Endothelial cell of umbilical vein (primary cell): ENCODE results near the gene BCR. TPM values are rescaled to one million over a fixed set of nuclear protein-coding genes. Genes with fewer than 3 reads are reported as not detected.

Experiments
- BruUV-seq: library from RNA; stranded (reverse); fragments of 400-500 nt; replicated peaks from 2 replicates; lab custom pipeline; 2021; lab: Mats Ljungman, UMichigan
- CTCF ChIA-PET: fragments of 300-600, 350-600 bp; sonication (Branson Sonifier 250); formaldehyde crosslinking; loops from one replicate; lab custom pipeline; 2021; ENCODE audit warnings: antibody characterized with exemption, inconsistent platforms; lab: Charles Lee
- POLR2A ChIA-PET: fragments of 300-600, 350-600 bp; sonication (Branson Sonifier 250); formaldehyde crosslinking; loops from one replicate; lab custom pipeline; 2021; ENCODE audit warnings: antibody characterized with exemption, inconsistent platforms; lab: Charles Lee
- DNase-seq: peaks from one replicate; pipeline ENCODE4 v3.0.0-alpha.2; 2011; ENCODE audit warnings: low read depth, low spot score
- FAIRE-seq: peaks from 2 replicates; lab custom pipeline; 2011; peaks lifted over from hg19 to GRCh38; lab: Jason Lieb, UNC
- H2AFZ ChIP-seq: 2 replicates; pipeline ENCODE4 v1.6.0; 2012; ENCODE audit warnings: low read depth, low read length, control low read depth, inconsistent platforms
- H3K27ac ChIP-seq: 2 replicates; pipeline ENCODE4 v1.5.1; 2011; ENCODE audit warnings: low read depth, mild to moderate bottlenecking, control low read depth, low read length, moderate library complexity; ENCODE audit not compliant: insufficient read depth
- H3K27me3 ChIP-seq, 2 experiments: 2 replicates each; pipeline versions ENCODE4 v1.6.0 to v1.6.1; 2011; ENCODE audit warnings: low read length in 2 of 2, mixed read lengths in 1 of 2; ENCODE audit not compliant: control insufficient read depth in 2 of 2, insufficient read depth in 2 of 2
- H3K36me3 ChIP-seq, 2 experiments: 2 replicates in 1 of 2; 3 replicates in 1 of 2; pipeline ENCODE4 v1.5.1; 2011; ENCODE audit warnings: low read length in 2 of 2, mild to moderate bottlenecking in 1 of 2, moderate library complexity in 1 of 2; ENCODE audit not compliant: control insufficient read depth in 2 of 2, insufficient read depth in 2 of 2; ENCODE audit errors: extremely low read depth in 1 of 2
- H3K4me1 ChIP-seq: 3 replicates; pipeline ENCODE4 v1.5.1; 2011; ENCODE audit warnings: mild to moderate bottlenecking, low read length; ENCODE audit not compliant: control insufficient read depth, insufficient read depth; ENCODE audit errors: extremely low read depth
- H3K4me2 ChIP-seq: 2 replicates; pipeline ENCODE4 v1.6.1; 2011; ENCODE audit warnings: low read length, control low read depth, mixed read lengths; ENCODE audit not compliant: insufficient read depth
- H3K4me3 ChIP-seq, 3 experiments: fragments of 200-600 bp in 1 of 3; sonication (generic), shearing (Covaris generic) in 1 of 3; replicated peaks in 1 of 3; 2 replicates each; pipeline ENCODE4 v1.5.1; 2011 to 2016; ENCODE audit warnings: control low read depth in 3 of 3, low read length in 3 of 3, mild to moderate bottlenecking in 2 of 3, inconsistent platforms in 1 of 3, low read depth in 1 of 3, moderate library complexity in 1 of 3; ENCODE audit not compliant: insufficient read depth in 1 of 3
- H3K79me2 ChIP-seq: 2 replicates; pipeline ENCODE4 v1.6.0; 2012; ENCODE audit warnings: low read length, inconsistent platforms; ENCODE audit not compliant: control insufficient read depth, insufficient read depth
- H3K9ac ChIP-seq: replicated peaks from 2 replicates; pipeline ENCODE3; 2011; ENCODE audit warnings: low read length, control low read depth; ENCODE audit not compliant: insufficient read depth; ENCODE audit errors: extremely low read depth
- H3K9me1 ChIP-seq: replicated peaks from 3 replicates; pipeline ENCODE4 v1.6.0; 2011; ENCODE audit warnings: mild to moderate bottlenecking, low read length; ENCODE audit not compliant: control insufficient read depth, insufficient read depth; ENCODE audit errors: extremely low read depth
- H3K9me3 ChIP-seq: replicated peaks from 2 replicates; pipeline ENCODE4 v1.5.1; 2012; ENCODE audit warnings: low read length, inconsistent platforms; ENCODE audit not compliant: control insufficient read depth, insufficient read depth
- H4K20me1 ChIP-seq: replicated peaks from 2 replicates; pipeline ENCODE3; 2011; ENCODE audit warnings: mild to moderate bottlenecking, low read length; ENCODE audit not compliant: control insufficient read depth, insufficient read depth; ENCODE audit errors: extremely low read depth
- EZH2 ChIP-seq: IDR thresholded peaks from 2 replicates; pipeline ENCODE4 v1.6.1; 2012; ENCODE audit warnings: borderline replicate concordance, low read depth, mild to moderate bottlenecking, moderate library complexity, low read length, inconsistent platforms; ENCODE audit not compliant: severe bottlenecking
- FOS ChIP-seq: IDR thresholded peaks from 2 replicates; pipeline ENCODE4 v1.6.1; 2011; ENCODE audit warnings: mild to moderate bottlenecking, low read length, moderate library complexity, borderline replicate concordance; ENCODE audit not compliant: insufficient read depth
- GATA2 ChIP-seq: IDR thresholded peaks from 2 replicates; pipeline ENCODE4 v1.7.0; 2011; ENCODE audit warnings: low read depth, mild to moderate bottlenecking, moderate library complexity, mixed read lengths, low read length; ENCODE audit not compliant: insufficient read length, insufficient read depth
- JUN ChIP-seq: IDR thresholded peaks from 2 replicates; pipeline ENCODE4 v1.6.1; 2011; ENCODE audit warnings: borderline replicate concordance, low read depth; ENCODE audit not compliant: insufficient read length, insufficient read depth
- MYC ChIP-seq: IDR thresholded peaks from one replicate; pipeline ENCODE4 v1.6.1; 2011; ENCODE audit warnings: mild to moderate bottlenecking, low read depth, low read length
- POLR2A ChIP-seq: IDR thresholded peaks from 2 replicates; pipeline ENCODE4 v1.6.1; 2012; ENCODE audit warnings: low read depth, mild to moderate bottlenecking, control low read depth, low read length
- POLR2AphosphoS5 ChIP-seq: IDR thresholded peaks from 2 replicates; pipeline ENCODE4 v1.6.1; 2012; ENCODE audit warnings: low read depth, mild to moderate bottlenecking, control low read depth, low read length, moderate library complexity; ENCODE audit not compliant: insufficient read depth
- dilution Hi-C: fragments of 300-500 bp; cut with MboI; formaldehyde crosslinking; loops from one replicate; pipeline ENCODE4 v1.15.0; 2019; ENCODE audit warnings: low sequenced_read_pairs; ENCODE audit not compliant: extremely low pct_ligation_motif_present
- intact Hi-C: fragments of 100-400 bp; cut with micrococcal nuclease; formaldehyde crosslinking; loops from one replicate; pipeline ENCODE4 v1.10.0; 2022
- polyA plus RNA-seq, 4 experiments: library from polyadenylated mRNA; depleted of rRNA in 3 of 4; stranded (reverse) in 3 of 4; unstranded in 1 of 4; fragments of >200 nt; gene quantifications; 2 replicates each; pipeline versions ENCODE4 v1.2.1 to v1.2.3, GENCODE V29; 2011 to 2012; ENCODE audit warnings: missing spikeins in 1 of 4
- total RNA-seq: library from RNA; stranded (reverse); gene quantifications from 2 replicates; pipeline ENCODE4 v1.2.3, GENCODE V29; 2021
- TF ChIP-seq, protein P1 (sequence below), 2 donors: IDR thresholded peaks; 1 replicate in 1 of 2; 2 replicates in 1 of 2; pipeline ENCODE4 v1.5.1; 2011; ENCODE audit warnings: low read length in 2 of 2, mild to moderate bottlenecking in 2 of 2, moderate library complexity in 2 of 2, control low read depth in 1 of 2, inconsistent platforms in 1 of 2, low read depth in 1 of 2; ENCODE audit not compliant: insufficient read depth in 1 of 2; ENCODE audit errors: extremely low read depth in 1 of 2
- TF ChIP-seq, protein P2 (sequence below): IDR thresholded peaks from 2 replicates; pipeline ENCODE4 v1.6.1; 2011; ENCODE audit not compliant: insufficient read depth, insufficient read length

BCR gene
- total and polyA plus RNA-seq, 2 donors (not counting 3 experiments of a cell fraction or from before 2014, with no cell fraction given), result 129 to 141 TPM

DNA sequence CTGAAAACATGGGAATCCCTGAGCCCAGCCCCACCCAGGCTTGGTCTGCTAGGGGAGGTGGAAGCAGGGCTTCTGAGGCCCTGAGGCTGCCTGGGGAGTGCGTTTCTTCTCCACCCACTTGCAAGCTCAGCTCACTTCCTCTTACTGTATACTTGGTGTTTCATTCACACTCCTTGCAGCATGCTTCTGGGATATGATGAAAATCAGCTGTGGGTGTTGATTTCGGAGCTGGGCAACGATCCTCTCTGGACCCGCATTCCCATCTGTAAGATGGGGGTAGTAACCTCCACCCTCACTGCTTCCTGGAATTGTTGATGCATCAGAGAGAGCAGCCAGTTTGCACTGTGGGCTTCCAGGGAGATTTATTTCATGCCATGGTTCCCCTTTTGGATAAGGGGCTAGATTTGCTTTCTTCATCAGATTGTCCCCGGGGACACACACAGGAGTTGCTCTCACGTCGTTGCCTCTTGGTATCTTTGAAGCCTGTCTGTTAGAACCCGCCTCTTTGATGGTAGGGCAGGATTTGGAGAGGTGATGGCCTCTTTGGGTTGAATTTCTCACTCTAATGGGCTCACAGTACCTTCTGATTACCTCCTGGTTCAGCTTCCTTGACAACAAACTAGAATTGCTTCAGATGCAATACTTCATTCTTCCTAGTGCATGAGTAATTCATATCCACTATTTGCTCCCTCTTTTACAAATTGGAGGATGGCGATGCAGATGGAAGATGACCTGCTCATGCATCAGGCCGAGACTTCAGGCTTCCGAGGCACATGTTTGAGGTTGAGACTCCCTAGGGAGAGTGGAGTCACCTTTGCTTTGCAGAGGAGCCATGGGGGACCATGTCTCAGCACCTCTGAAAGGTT lies 40.4 kb downstream of the BCR start:
- BruUV-seq, result no TSS peak
- CTCF ChIA-PET, result interaction anchor here (0.7 to 1.3 kb wide), 3 partner anchors 10 to 46 kb away, joined by 3 read pairs; no protein-coding TSS in a partner anchor
- Histone ChIP-seq H3K79me2 (peaks cover 91% of the 10 kb centered on the region), H3K27me3 (no peaks in the 10 kb centered on the region), H3K36me3 (no peaks in the 10 kb centered on the region), H3K4me3 (no peak overlapping the region), H3K9me1 (no peaks in the 10 kb centered on the region), H2AFZ (no peak overlapping the region), H4K20me1 (no peaks in the 10 kb centered on the region), H3K4me1 (peaks cover 92% of the 10 kb centered on the region), H3K27ac (peak overlapping the region; percentile 84), H3K9ac (no peak overlapping the region), H3K4me2 (peak overlapping the region; percentile 37), H3K9me3 (no peaks in the 10 kb centered on the region)
- DNase-seq (peak; percentile 68), FAIRE-seq (peak; percentile 82)
- POLR2A ChIA-PET, result no interaction called here
- intact Hi-C loops (no loop called here), dilution Hi-C loops (no loop called here)
- TF ChIP-seq POLR2A, result no peak
- no peak for TF ChIP-seq JUN
- no peak for TF ChIP-seq POLR2AphosphoS5
- TF ChIP-seq GATA2, result no peak
- TF ChIP-seq EZH2, result no peak
- TF ChIP-seq, protein P1, sequence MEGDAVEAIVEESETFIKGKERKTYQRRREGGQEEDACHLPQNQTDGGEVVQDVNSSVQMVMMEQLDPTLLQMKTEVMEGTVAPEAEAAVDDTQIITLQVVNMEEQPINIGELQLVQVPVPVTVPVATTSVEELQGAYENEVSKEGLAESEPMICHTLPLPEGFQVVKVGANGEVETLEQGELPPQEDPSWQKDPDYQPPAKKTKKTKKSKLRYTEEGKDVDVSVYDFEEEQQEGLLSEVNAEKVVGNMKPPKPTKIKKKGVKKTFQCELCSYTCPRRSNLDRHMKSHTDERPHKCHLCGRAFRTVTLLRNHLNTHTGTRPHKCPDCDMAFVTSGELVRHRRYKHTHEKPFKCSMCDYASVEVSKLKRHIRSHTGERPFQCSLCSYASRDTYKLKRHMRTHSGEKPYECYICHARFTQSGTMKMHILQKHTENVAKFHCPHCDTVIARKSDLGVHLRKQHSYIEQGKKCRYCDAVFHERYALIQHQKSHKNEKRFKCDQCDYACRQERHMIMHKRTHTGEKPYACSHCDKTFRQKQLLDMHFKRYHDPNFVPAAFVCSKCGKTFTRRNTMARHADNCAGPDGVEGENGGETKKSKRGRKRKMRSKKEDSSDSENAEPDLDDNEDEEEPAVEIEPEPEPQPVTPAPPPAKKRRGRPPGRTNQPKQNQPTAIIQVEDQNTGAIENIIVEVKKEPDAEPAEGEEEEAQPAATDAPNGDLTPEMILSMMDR (IDR thresholded peaks at IDR 0.05; ENCODE audit: extremely low read depth in 1 of 2, insufficient read depth in 1 of 2, low read depth in 1 of 2, low read length in 2 of 2), result no peak
- TF ChIP-seq, protein P2, sequence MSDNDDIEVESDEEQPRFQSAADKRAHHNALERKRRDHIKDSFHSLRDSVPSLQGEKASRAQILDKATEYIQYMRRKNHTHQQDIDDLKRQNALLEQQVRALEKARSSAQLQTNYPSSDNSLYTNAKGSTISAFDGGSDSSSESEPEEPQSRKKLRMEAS, result no peak
- TF ChIP-seq MYC, result no peak
- no peak for TF ChIP-seq FOS
